Activated T-cell treated with anti-CD3 and anti-CD28 coated beads, Interleukin-2, amount 50 U/mL, for 4 hours (primary cell): ENCODE data around the gene TTLL12. TPM values are rescaled to one million over a fixed set of nuclear protein-coding genes. Genes with fewer than 3 reads are reported as not detected.

Experiments used
- ATAC-seq, 2 donors: fragments of 200-7000 bp; cut with Tn5 transposase; one replicate each; pipeline ENCODE4 v1.10.0; 2021
- DNase-seq: peaks from one replicate; pipeline ENCODE4 v3.0.0-alpha.2; 2020
- H3K27me3 Mint-ChIP-seq: one replicate; pipeline ENCODE4 v1.8.0; 2021; ENCODE audit warnings: low read depth, mixed read lengths
- H3K36me3 Mint-ChIP-seq: one replicate; pipeline ENCODE4 v1.8.0; 2022; ENCODE audit warnings: mixed read lengths; ENCODE audit not compliant: insufficient read depth
- H3K4me1 Mint-ChIP-seq: one replicate; pipeline ENCODE4 v1.8.0; 2021; ENCODE audit warnings: low read depth, mixed read lengths
- H3K4me3 Mint-ChIP-seq: one replicate; pipeline ENCODE4 v1.8.0; 2021; ENCODE audit warnings: mild to moderate bottlenecking, moderate library complexity, mixed read lengths
- H3K9me3 Mint-ChIP-seq: one replicate; pipeline ENCODE4 v1.8.0; 2021; ENCODE audit warnings: mixed read lengths
- total RNA-seq, 3 donors: library from RNA; stranded (reverse); gene quantifications; one replicate each; pipeline ENCODE4 v1.2.1, GENCODE V29; 2021

TTLL12 gene
- total RNA-seq, 3 donors from 2014 or later: 126 to 188 (median 163) TPM

DNA sequence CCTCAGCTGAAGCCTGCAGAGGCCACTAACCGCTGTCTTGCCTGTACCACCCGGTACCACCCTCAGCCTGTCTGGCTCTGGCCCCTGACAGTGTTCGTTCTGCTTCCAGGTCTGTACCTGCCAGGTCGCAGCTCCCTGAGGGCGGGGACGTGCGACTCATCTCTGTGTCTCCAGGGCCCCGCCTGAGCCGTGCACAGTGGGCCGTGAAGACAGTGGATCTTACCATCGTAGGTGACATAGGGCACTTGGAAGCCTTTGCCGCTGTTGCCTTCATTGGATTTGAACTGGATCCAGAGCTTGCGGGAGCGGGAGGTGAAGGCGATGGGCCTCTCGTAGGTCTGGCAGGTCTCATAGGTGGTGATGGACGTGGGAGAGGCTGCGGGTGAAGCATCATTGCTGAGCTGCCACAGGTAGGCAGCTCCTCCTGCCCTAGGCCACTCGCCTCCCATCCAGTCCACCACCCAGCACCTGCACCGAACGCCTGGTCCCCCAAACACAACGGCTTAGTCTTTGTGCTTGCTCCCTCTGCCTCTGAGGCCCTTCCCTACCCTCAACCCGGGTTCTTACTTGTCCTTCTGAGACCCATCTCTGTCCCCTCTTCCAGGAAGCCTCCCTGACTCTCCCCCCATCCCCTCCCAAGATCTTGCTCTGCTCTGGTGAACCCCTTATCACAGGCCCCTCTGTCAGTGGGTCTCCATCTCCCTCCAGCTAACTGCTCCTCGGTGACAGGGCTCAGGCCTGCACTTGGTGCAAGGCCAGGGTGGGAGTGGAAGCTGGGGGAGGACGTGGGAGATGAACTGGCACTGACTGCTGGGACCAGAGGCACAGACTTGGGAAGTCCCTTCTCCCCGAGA lies 21.1 kb upstream of the TTLL12 start:
- no peak overlapping the region for H3K4me3 Mint-ChIP-seq
- no peaks in the 10 kb centered on the region for H3K9me3 Mint-ChIP-seq
- no peak for DNase-seq

GRCh38 chr22:43207386-43207785 lies 20.5 kb upstream of the TTLL12 start:
- Mint-ChIP-seq H3K4me3 (no peak overlapping the region), H3K4me1 (peaks cover 6% of the 10 kb centered on the region), H3K36me3 (no peaks in the 10 kb centered on the region), H3K27me3 (no peaks in the 10 kb centered on the region), H3K9me3 (no peaks in the 10 kb centered on the region)
- ATAC-seq: no peak
- DNase-seq: no peak

More for the DNA sequence above, 21.1 kb upstream of the TTLL12 start:
- Mint-ChIP-seq H3K36me3 (no peaks in the 10 kb centered on the region), H3K4me1 (peaks cover 6% of the 10 kb centered on the region), H3K27me3 (no peaks in the 10 kb centered on the region)
- ATAC-seq: no peak

- Mint-ChIP-seq H3K27me3 (no peaks in the 10 kb centered on the region), H3K4me1 (peaks cover 6% of the 10 kb centered on the region), H3K36me3 (no peaks in the 10 kb centered on the region), H3K4me3 (no peak overlapping the region), H3K9me3 (no peaks in the 10 kb centered on the region)
- ATAC-seq: peak; percentile 25 to 35
- no peak for DNase-seq
These were observed 19.7 kb upstream of the TTLL12 start for GRCh38 chr22:43206509-43207161.

DNA sequence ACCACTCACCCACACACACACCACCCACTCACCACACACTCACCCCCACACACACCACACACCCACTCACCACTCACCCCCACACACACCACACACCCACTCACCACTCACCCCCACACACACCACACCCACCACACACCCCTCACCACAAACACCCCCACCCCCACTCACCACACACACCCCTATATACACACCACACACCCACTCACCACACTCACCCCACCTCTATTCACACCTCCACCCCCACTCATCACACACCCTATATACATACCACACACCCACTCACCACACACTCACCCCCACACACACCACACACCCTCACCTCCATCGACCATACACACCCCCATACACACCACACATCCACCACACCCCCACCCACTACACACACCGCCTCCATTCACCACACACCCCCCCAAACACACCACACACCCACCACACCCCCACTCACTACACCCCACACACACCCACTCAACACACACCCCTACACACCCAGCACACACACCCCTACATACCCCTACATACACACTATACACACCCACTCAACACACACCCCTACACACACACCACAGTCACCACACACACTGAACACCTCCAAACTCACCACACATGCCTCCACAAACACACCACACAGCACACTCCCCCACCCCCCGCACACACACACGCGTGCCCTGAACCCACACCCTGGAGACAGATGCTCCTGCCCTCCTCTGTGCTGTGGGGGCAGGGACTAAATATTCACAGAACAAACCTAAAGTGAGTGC lies 19.0 kb upstream of the TTLL12 start:
- peak; percentile 16 to 39 for ATAC-seq
- no peaks in the 10 kb centered on the region for H3K9me3 Mint-ChIP-seq
- no peaks in the 10 kb centered on the region for H3K27me3 Mint-ChIP-seq
- no peaks in the 10 kb centered on the region for H3K36me3 Mint-ChIP-seq
- DNase-seq: no peak
- H3K4me1 Mint-ChIP-seq: peaks cover 6% of the 10 kb centered on the region
- no peak overlapping the region for H3K4me3 Mint-ChIP-seq

DNA sequence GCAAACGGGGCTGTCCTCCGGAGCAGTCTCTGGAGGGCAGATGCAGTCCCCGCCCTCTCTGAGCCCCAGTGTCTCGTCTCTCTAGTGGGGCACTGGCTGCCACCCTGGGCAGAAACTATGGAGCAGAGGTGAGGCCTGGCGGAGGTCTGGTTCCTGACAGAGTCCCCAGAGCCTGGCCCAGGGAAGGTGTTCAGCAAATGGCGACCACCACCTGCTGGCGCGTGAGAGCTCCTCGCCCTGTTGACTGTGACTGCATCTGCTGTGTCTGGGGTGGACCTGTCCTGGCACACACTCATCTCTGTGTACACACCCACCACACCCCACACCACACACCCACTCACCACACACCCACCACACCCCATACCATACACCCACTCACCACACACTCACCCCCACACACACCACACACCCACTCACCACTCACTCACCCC lies 18.3 kb upstream of the TTLL12 start:
- H3K9me3 Mint-ChIP-seq: no peaks in the 10 kb centered on the region
- H3K4me1 Mint-ChIP-seq: peaks cover 6% of the 10 kb centered on the region
- ATAC-seq (peak in 1 of 2 donors; percentile 22), DNase-seq (no peak)
- H3K27me3 Mint-ChIP-seq: no peaks in the 10 kb centered on the region
- H3K36me3 Mint-ChIP-seq: no peaks in the 10 kb centered on the region
- no peak overlapping the region for H3K4me3 Mint-ChIP-seq

GRCh38 chr22:43203471-43203981 lies 16.6 kb upstream of the TTLL12 start:
- no peaks in the 10 kb centered on the region for H3K36me3 Mint-ChIP-seq
- H3K4me3 Mint-ChIP-seq: no peak overlapping the region
- ATAC-seq (no peak), DNase-seq (no peak)
- H3K4me1 Mint-ChIP-seq: peaks cover 6% of the 10 kb centered on the region
- peaks cover 3% of the 10 kb centered on the region for H3K27me3 Mint-ChIP-seq
- H3K9me3 Mint-ChIP-seq: no peaks in the 10 kb centered on the region

GRCh38 chr22:43202756-43203410 lies 15.9 kb upstream of the TTLL12 start:
- Mint-ChIP-seq H3K4me3 (no peak overlapping the region), H3K27me3 (peaks cover 5% of the 10 kb centered on the region), H3K9me3 (no peaks in the 10 kb centered on the region), H3K36me3 (no peaks in the 10 kb centered on the region), H3K4me1 (peaks cover 6% of the 10 kb centered on the region)
- ATAC-seq (no peak), DNase-seq (no peak)

- DNase-seq: no peak
- Mint-ChIP-seq H3K27me3 (peaks cover 6% of the 10 kb centered on the region), H3K9me3 (no peaks in the 10 kb centered on the region), H3K4me1 (peaks cover 6% of the 10 kb centered on the region), H3K4me3 (no peak overlapping the region), H3K36me3 (no peaks in the 10 kb centered on the region)
- ATAC-seq: no peak
These were observed 15.4 kb upstream of the TTLL12 start for GRCh38 chr22:43202326-43202725.

DNA sequence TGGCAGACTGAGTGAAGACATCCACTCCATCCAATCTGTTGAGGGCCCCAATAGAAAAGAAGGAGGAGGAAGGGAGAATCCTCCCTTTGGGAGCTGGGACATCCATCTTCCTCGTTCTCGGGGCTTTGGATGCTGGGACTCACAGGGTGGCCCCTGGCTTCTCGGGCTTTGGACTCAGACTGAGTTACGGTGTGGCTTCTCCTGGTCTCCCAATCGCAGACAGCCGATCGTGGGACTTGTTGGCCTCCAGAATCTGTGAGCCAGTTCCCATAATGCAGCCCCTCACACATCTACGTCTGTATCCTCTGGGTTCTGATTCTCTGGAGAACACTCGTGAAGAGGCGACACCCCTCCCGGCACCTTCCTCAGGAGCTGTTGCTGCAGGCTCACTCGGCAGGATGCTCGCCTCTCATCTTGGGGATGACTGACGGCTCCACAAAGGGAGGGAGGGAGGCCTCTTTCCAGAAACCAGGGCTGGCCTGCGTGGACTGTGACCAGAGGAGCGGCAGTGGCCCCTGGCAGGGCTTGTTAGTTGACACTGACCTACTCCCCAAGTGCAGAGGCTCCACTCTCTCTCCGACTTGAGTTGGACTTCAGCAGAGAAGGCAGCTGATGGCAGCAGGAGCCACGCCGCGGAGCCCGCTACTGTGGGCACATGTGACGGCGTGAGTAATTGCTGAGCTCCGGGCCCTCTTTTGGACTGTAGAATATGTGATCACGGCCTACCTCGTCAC lies 14.7 kb upstream of the TTLL12 start:
- Mint-ChIP-seq H3K9me3 (no peaks in the 10 kb centered on the region), H3K4me1 (peaks cover 5% of the 10 kb centered on the region)
- ATAC-seq: no peak

DNA sequence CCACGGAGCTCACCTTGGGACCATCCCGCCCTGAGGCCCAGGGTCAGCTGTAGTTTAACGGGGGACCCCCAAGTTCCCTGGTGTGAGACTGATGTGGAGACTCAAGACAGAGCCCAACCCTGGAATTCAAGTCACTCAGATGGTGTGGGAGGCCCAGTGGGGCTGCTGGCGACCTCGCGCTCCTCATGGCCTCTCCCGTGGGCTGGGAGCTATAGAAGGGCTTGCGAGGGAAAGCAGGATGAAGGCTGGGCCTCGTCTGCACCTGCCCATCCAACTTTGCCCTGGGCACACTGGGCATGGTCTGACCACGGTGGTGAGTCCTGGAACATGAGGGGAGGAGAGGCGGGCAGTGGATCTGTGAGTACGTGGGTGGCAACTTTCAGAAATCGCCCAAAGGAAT lies 13.6 kb upstream of the TTLL12 start:
- DNase-seq (no peak), ATAC-seq (no peak)
- Mint-ChIP-seq H3K4me1 (peaks cover 3% of the 10 kb centered on the region), H3K36me3 (no peaks in the 10 kb centered on the region), H3K9me3 (no peaks in the 10 kb centered on the region), H3K4me3 (no peak overlapping the region), H3K27me3 (peaks cover 9% of the 10 kb centered on the region)

More for the DNA sequence above, 14.7 kb upstream of the TTLL12 start:
- peaks cover 9% of the 10 kb centered on the region for H3K27me3 Mint-ChIP-seq
- DNase-seq: no peak
- no peak overlapping the region for H3K4me3 Mint-ChIP-seq
- H3K36me3 Mint-ChIP-seq: no peaks in the 10 kb centered on the region

DNA sequence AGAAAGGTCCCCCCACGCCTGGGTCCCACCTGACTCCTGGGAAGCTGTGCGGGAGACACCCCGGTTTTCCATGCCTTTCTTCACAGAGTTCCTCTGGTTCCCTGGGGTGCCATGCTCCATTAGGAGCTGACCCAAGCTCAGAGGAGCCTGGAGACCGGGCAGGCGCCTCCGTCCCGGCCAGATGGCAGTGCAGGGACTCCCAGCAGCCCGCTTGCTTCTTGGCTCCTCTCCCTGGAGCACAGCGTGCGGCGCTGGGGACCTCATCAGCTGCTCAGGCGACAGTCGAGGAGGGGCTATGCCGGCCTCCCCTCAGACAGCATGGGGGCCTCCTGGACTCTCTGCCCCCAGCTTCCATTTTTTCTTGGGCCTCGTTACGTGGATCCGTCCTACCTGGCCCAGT lies 13.1 kb upstream of the TTLL12 start:
- no peak overlapping the region for H3K4me3 Mint-ChIP-seq
- DNase-seq: no peak
- no peak for ATAC-seq
- H3K4me1 Mint-ChIP-seq: peaks cover under 1% of the 10 kb centered on the region
- no peaks in the 10 kb centered on the region for H3K9me3 Mint-ChIP-seq
- H3K27me3 Mint-ChIP-seq: peaks cover 9% of the 10 kb centered on the region
- no peaks in the 10 kb centered on the region for H3K36me3 Mint-ChIP-seq

- no peak for ATAC-seq
- no peak for DNase-seq
- peaks cover 10% of the 10 kb centered on the region for H3K27me3 Mint-ChIP-seq
- no peaks in the 10 kb centered on the region for H3K36me3 Mint-ChIP-seq
- no peaks in the 10 kb centered on the region for H3K4me1 Mint-ChIP-seq
- H3K4me3 Mint-ChIP-seq: no peak overlapping the region
- H3K9me3 Mint-ChIP-seq: no peaks in the 10 kb centered on the region
These were observed 12.6 kb upstream of the TTLL12 start for GRCh38 chr22:43199541-43199940.

GRCh38 chr22:43198936-43199335 lies 12.0 kb upstream of the TTLL12 start:
- no peaks in the 10 kb centered on the region for H3K36me3 Mint-ChIP-seq
- no peak overlapping the region for H3K4me3 Mint-ChIP-seq
- peaks cover 10% of the 10 kb centered on the region for H3K27me3 Mint-ChIP-seq
- DNase-seq (no peak), ATAC-seq (no peak)
- no peaks in the 10 kb centered on the region for H3K9me3 Mint-ChIP-seq
- H3K4me1 Mint-ChIP-seq: no peaks in the 10 kb centered on the region
